Measurements from ENCODE around the gene MEGF6. TPM values are rescaled to one million over a fixed set of nuclear protein-coding genes. Genes with fewer than 3 reads are reported as not detected.

The MEGF6 gene
- total and polyA plus RNA-seq, 2 donors (not counting 3 experiments of a cell fraction or from before 2014, with no cell fraction given), result 22.5 to 63.7 TPM

- POLR2A ChIA-PET, result no interaction called here
- FAIRE-seq, result no peak
- no peak for DNase-seq (ENCODE audit: low read depth, low spot score)
- H3K9me3 ChIP-seq (replicated peaks; ENCODE audit: control insufficient read depth, insufficient read depth, low read length), result no peaks in the 10 kb centered on the region
- no peak overlapping the region for H3K27ac ChIP-seq (ENCODE audit: insufficient read depth, low read depth, low read length)
- H3K9me1 ChIP-seq (replicated peaks; ENCODE audit: control insufficient read depth, extremely low read depth, insufficient read depth, low read length), result no peaks in the 10 kb centered on the region
- no peak overlapping the region for H2AFZ ChIP-seq (ENCODE audit: low read depth, low read length)
- CTCF ChIA-PET, result no interaction called here
- TF ChIP-seq GATA2 (IDR thresholded peaks at IDR 0.05; ENCODE audit: insufficient read depth, insufficient read length, low read depth, low read length) (no peak), CTCF (IDR thresholded peaks at IDR 0.05; ENCODE audit: extremely low read depth in 1 of 2, insufficient read depth in 1 of 2, low read depth in 1 of 2, low read length in 2 of 2) (no peak), FOS (IDR thresholded peaks at IDR 0.05; ENCODE audit: borderline replicate concordance, insufficient read depth, low read length) (no peak), JUN (IDR thresholded peaks at IDR 0.05; ENCODE audit: borderline replicate concordance, insufficient read depth, insufficient read length, low read depth) (no peak), MYC (IDR thresholded peaks at IDR 0.05; ENCODE audit: low read depth, low read length) (no peak), MAX (IDR thresholded peaks at IDR 0.05; ENCODE audit: insufficient read depth, insufficient read length) (no peak), EZH2 (IDR thresholded peaks at IDR 0.05; ENCODE audit: borderline replicate concordance, low read depth, low read length, severe bottlenecking) (no peak), POLR2AphosphoS5 (IDR thresholded peaks at IDR 0.05; ENCODE audit: insufficient read depth, low read depth, low read length) (no peak), POLR2A (IDR thresholded peaks at IDR 0.05; ENCODE audit: low read depth, low read length) (no peak)
- H3K9ac ChIP-seq (replicated peaks; ENCODE audit: extremely low read depth, insufficient read depth, low read length), result no peak overlapping the region
- dilution Hi-C loops (cut with MboI; ENCODE audit: extremely low pct_ligation_motif_present, low sequenced_read_pairs), result no loop called here
- no TSS peak for BruUV-seq (replicated peaks)
- H3K36me3 ChIP-seq (ENCODE audit: control insufficient read depth in 2 of 2, extremely low read depth in 1 of 2, insufficient read depth in 2 of 2, low read length in 2 of 2), result peaks cover 0 to 16% of the 10 kb centered on the region in 2 experiments
- H3K4me1 ChIP-seq (ENCODE audit: control insufficient read depth, extremely low read depth, insufficient read depth, low read length), result no peaks in the 10 kb centered on the region
- H3K27me3 ChIP-seq (ENCODE audit: control insufficient read depth in 2 of 2, insufficient read depth in 2 of 2, low read length in 2 of 2), result no peaks in the 10 kb centered on the region
- H4K20me1 ChIP-seq (replicated peaks; ENCODE audit: control insufficient read depth, extremely low read depth, insufficient read depth, low read length), result no peaks in the 10 kb centered on the region
- no peak overlapping the region for H3K4me3 ChIP-seq (replicated peaks in 1 of 3; ENCODE audit: insufficient read depth in 1 of 3, low read depth in 1 of 3, low read length in 3 of 3)
- intact Hi-C loops (cut with micrococcal nuclease), result no loop called here
- no peak overlapping the region for H3K4me2 ChIP-seq (ENCODE audit: insufficient read depth, low read length)
- H3K79me2 ChIP-seq (ENCODE audit: control insufficient read depth, insufficient read depth, low read length), result no peaks in the 10 kb centered on the region
Measured at GRCh38 chr1:3642919-3643675, 31.8 kb upstream of the MEGF6 start.

Data from endothelial cell of umbilical vein (primary cell).